Osteoblast (primary cell): ENCODE results near the gene RAD9B. TPM values are rescaled to one million over a fixed set of nuclear protein-coding genes. Genes with fewer than 3 reads are reported as not detected.

ENCODE experiments used
- DNase-seq: peaks from one replicate; pipeline ENCODE4 v3.0.0; 2011; ENCODE audit warnings: low spot score, mixed read lengths; ENCODE audit not compliant: insufficient read length; ENCODE audit errors: missing footprints
- H2AFZ ChIP-seq: 2 replicates; pipeline ENCODE4 v1.6.0; 2011; ENCODE audit warnings: mild to moderate bottlenecking, low read length
- H3K27ac ChIP-seq: 2 replicates; pipeline ENCODE4 v1.5.1; 2011; ENCODE audit warnings: mild to moderate bottlenecking, low read depth, low read length, moderate library complexity
- H3K27me3 ChIP-seq: 2 replicates; pipeline ENCODE4 v1.6.0; 2012; ENCODE audit warnings: mild to moderate bottlenecking, control low read depth, inconsistent platforms, low read length, moderate library complexity; ENCODE audit not compliant: insufficient read depth
- H3K36me3 ChIP-seq: 2 replicates; pipeline ENCODE4 v1.5.1; 2011; ENCODE audit warnings: mild to moderate bottlenecking, low read length, control low read depth, moderate library complexity; ENCODE audit not compliant: insufficient read depth
- H3K4me1 ChIP-seq: 2 replicates; pipeline ENCODE4 v1.5.1; 2011; ENCODE audit warnings: mild to moderate bottlenecking, low read length, control low read depth, moderate library complexity; ENCODE audit not compliant: insufficient read depth
- H3K4me2 ChIP-seq: 2 replicates; pipeline ENCODE4 v1.6.0; 2011; ENCODE audit warnings: mild to moderate bottlenecking, low read length; ENCODE audit not compliant: insufficient read depth
- H3K4me3 ChIP-seq: fragments of 200-600 bp; sonication (generic); 3 replicates; pipeline ENCODE4 v1.5.1; 2012; ENCODE audit warnings: mild to moderate bottlenecking, low read length, inconsistent platforms; ENCODE audit not compliant: insufficient read depth
- H3K79me2 ChIP-seq: 2 replicates; pipeline ENCODE4 v1.6.0; 2012; ENCODE audit warnings: mild to moderate bottlenecking, low read length, control low read depth, inconsistent platforms; ENCODE audit not compliant: insufficient read depth
- H3K9me3 ChIP-seq: 2 replicates; pipeline ENCODE4 v1.5.1; 2011; ENCODE audit warnings: low read depth, low read length, control low read depth
- H4K20me1 ChIP-seq: 2 replicates; pipeline ENCODE4 v1.6.0; 2012; ENCODE audit warnings: mild to moderate bottlenecking, low read length, control low read depth; ENCODE audit not compliant: insufficient read depth
- CTCF ChIP-seq: IDR thresholded peaks from 2 replicates; pipeline ENCODE4 v1.5.1; 2011; ENCODE audit warnings: mild to moderate bottlenecking, low read depth, low read length, moderate library complexity; ENCODE audit errors: extremely low read depth
- total RNA-seq: library from RNA; depleted of rRNA; stranded (reverse); fragments of >200 nt; gene quantifications from 2 replicates; pipeline ENCODE4 v1.2.3, GENCODE V29; 2012

The RAD9B gene
- total RNA-seq, 1 donor, result 0.36 TPM

GRCh38 chr12:110468214-110469048 lies 33.7 kb upstream of the RAD9B start, which contains the start of the genes FAM216A and GPN3:
Gene FAM216A (plus strand): TSS chr12:110468845. CDS start chr12:110468876, 31 bp downstream.
Gene GPN3 (minus strand): TSS chr12:110468257. CDS start chr12:110468203, 54 bp downstream.
- peaks cover 7% of the 10 kb centered on the region for H3K36me3 ChIP-seq
- peaks cover 26% of the 10 kb centered on the region for H3K79me2 ChIP-seq
- no peaks in the 10 kb centered on the region for H3K27me3 ChIP-seq
- no peak for TF ChIP-seq CTCF
- peak within 1 kb of the TSS; percentile 91 for H3K4me2 ChIP-seq
- peaks cover 19% of the 10 kb centered on the region for H3K4me1 ChIP-seq
- peak within 1 kb of the TSS; percentile 64 for H3K27ac ChIP-seq
- peak; percentile 98 for DNase-seq
- no peaks in the 10 kb centered on the region for H4K20me1 ChIP-seq
- H3K9me3 ChIP-seq, result no peaks in the 10 kb centered on the region
- H2AFZ ChIP-seq, result peak within 1 kb of the TSS; percentile 94
- H3K4me3 ChIP-seq, result peak within 1 kb of the TSS; percentile 72

- H3K79me2 ChIP-seq, result no peaks in the 10 kb centered on the region
- no peaks in the 10 kb centered on the region for H3K4me1 ChIP-seq
- no peak overlapping the region for H3K4me2 ChIP-seq
- H3K27me3 ChIP-seq, result no peaks in the 10 kb centered on the region
- H3K27ac ChIP-seq, result no peak overlapping the region
- H3K36me3 ChIP-seq, result peaks cover 8% of the 10 kb centered on the region
- H4K20me1 ChIP-seq, result no peaks in the 10 kb centered on the region
- TF ChIP-seq CTCF, result no peak
- no peak overlapping the region for H3K4me3 ChIP-seq
- H3K9me3 ChIP-seq, result no peaks in the 10 kb centered on the region
- no peak overlapping the region for H2AFZ ChIP-seq
- no peak for DNase-seq
Measured at GRCh38 chr12:110475426-110475825, 26.7 kb upstream of the RAD9B start.

GRCh38 chr12:110498984-110499706 lies 3.0 kb upstream of the RAD9B start:
- Histone ChIP-seq H3K9me3 (no peaks in the 10 kb centered on the region), H3K27me3 (no peaks in the 10 kb centered on the region), H3K79me2 (peaks cover 63% of the 10 kb centered on the region), H3K4me1 (peaks cover 30% of the 10 kb centered on the region), H3K36me3 (peaks cover 35% of the 10 kb centered on the region), H4K20me1 (peaks cover 2% of the 10 kb centered on the region), H2AFZ (no peak overlapping the region), H3K4me3 (peak overlapping the region; percentile 13), H3K4me2 (peak overlapping the region; percentile 38), H3K27ac (peak overlapping the region; percentile 27)
- TF ChIP-seq CTCF, result no peak
- DNase-seq, result peak; percentile 62

- peak overlapping the region; percentile 83 for H3K4me2 ChIP-seq
- H3K4me1 ChIP-seq, result peaks cover 30% of the 10 kb centered on the region
- no peak for DNase-seq
- H4K20me1 ChIP-seq, result no peaks in the 10 kb centered on the region
- peak overlapping the region; percentile 78 for H3K27ac ChIP-seq
- H3K9me3 ChIP-seq, result no peaks in the 10 kb centered on the region
- TF ChIP-seq CTCF, result no peak
- H3K36me3 ChIP-seq, result peaks cover 15% of the 10 kb centered on the region
- H3K79me2 ChIP-seq, result peaks cover 53% of the 10 kb centered on the region
- peak overlapping the region; percentile 81 for H3K4me3 ChIP-seq
- H2AFZ ChIP-seq, result peak overlapping the region; percentile 76
- no peaks in the 10 kb centered on the region for H3K27me3 ChIP-seq
Measured at GRCh38 chr12:110501399-110501751, 756 bp upstream of the RAD9B start.
